NCI-H1436 (cell line): ENCODE results near the gene ERO1B.

Experiments
- DNase-seq: peaks from one replicate; lab custom pipeline; 2025; lab: John Stamatoyannopoulos, UW

The ERO1B gene

DNA sequence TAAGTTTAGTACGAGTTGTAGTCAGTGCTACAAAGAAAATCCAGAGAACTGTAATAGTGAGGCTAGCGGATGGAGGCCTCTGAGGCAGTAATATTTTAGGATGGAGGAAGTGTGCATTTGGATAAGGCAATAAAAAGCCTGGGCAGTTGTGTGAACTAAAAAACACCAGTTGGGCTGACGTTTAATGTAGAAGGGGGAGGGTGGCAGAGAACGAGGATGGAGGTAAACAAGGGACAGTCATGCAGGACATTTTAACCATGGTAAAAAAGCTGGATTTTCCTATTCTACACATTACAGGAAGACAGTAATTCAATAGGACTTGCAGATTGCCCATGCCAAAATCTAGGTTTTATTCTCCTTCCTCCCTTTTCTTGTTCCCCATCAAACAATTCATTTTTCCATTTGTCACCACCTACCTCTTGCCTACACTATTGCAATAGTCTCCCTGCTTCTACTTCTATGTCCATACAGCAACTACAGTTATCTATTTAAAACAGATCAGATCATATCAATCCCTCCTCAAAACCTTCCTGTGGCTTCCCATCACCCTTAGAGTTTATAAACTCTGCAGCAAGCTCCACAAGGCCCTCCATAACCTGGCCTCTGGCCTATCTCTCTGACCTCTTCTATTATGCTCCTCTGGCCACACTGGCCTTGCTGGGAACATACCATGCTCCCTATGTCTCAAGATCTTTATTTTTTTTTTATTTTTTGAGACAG lies 27.7 kb downstream of the ERO1B start:
- no peak for DNase-seq

- DNase-seq, result no peak
Measured at GRCh38 chr1:236253119-236253518, 28.6 kb downstream of the ERO1B start.

DNA sequence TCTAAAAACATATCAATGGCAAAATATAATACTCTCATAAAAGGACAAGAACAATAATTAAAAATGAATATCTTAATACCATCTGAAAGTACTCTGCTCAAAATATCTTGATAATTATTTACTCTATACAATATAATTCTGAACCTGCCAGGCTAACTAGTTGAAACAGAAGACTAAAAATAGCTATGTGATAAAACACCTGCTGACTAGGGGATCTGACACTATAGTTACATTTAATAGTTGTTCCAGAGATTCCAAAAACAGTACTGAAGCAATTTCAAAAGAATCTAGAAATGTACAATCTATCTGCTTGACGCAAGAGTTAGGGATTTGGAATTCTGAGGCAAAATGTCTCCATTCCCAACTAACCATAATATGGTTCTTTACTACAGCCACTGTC lies 30.2 kb downstream of the ERO1B start:
- DNase-seq, result no peak

DNA sequence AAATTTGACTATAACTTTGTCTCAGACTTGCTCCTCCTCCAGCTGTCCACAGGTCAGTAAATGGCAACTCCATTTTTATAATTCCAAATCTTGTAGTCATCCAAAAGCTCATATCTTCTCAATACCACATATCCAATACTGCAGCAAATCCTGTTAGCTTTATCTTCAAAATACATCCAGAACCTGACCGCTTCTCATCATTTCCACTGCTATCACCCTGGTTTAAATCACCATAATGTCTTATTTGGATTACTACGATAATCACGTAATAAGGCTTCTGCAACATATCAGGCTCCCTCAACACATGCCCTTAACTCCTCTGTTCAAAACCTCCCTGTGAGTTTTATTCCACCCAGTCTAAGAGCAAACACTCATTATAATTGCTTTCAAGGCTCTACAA lies 34.5 kb downstream of the ERO1B start:
- no peak for DNase-seq

GRCh38 chr1:236242568-236242967 lies 39.2 kb downstream of the ERO1B start:
- no peak for DNase-seq

DNA sequence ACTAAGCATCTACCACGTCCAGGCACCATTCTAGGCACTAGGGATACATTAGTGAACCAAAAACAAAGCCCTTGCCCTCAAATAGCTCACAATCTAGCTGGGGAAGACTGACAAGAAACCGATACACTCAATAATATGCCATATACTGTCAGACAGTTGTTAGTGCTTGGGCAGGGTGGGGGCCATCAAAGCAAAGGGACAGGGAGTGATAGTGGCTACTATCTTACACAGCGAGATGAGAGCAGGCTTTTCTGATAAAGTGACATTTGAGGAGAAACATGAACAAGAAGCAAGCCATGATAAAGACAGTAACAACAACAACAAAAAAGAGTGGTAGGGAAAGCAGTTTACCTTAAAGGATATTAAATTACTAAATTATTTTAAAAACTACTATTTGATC lies 41.1 kb downstream of the ERO1B start:
- DNase-seq, result no peak

GRCh38 chr1:236239092-236239585 lies 42.6 kb downstream of the ERO1B start:
- DNase-seq, result no peak

DNA sequence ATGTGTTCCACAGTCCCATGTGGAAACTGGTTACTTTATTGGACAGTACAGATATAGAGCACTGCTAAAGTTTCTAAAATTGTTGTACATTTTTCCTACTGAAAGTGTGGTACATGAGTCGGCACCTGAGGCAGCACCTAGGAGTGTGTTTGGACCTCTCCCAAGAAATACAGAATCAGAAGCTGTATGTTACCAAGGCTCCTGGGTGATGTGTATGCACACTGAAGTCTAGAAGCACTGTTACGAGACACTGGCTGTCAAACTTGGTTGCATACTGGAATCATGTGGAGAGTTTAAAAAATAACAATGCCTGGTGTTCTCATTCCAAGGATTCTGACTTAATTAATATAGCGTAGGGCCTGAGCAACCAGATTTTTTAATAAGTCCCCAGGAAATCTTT lies 46.6 kb downstream of the ERO1B start:
- no peak for DNase-seq

- DNase-seq, result no peak
Measured at GRCh38 chr1:236228411-236228810, 53.3 kb downstream of the ERO1B start.

GRCh38 chr1:236222632-236223031 lies 59.1 kb downstream of the ERO1B start:
- DNase-seq, result no peak

- DNase-seq, result no peak
Measured at GRCh38 chr1:236220473-236220872, 61.3 kb downstream of the ERO1B start.

- DNase-seq, result no peak
Measured at GRCh38 chr1:236214761-236215160, 67.0 kb downstream of the ERO1B start.

DNA sequence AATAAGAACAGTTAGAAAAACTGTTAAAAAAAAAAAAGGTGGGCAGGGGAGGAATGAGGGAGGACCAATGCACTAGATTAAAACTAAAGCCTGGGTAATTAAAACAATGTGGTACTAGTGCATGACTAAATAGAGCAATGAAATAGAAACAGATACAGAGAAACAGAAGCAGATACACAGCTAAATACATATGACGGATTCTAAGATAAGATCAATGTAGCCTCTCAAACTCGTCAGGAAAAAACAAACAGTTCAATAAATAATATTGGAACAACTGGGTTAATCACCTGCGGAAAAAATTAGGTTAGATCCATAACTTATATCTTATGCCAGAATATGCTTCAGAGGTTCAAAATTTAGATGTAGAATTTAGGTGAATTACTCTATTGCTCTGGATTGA lies 68.2 kb downstream of the ERO1B start:
- no peak for DNase-seq

DNA sequence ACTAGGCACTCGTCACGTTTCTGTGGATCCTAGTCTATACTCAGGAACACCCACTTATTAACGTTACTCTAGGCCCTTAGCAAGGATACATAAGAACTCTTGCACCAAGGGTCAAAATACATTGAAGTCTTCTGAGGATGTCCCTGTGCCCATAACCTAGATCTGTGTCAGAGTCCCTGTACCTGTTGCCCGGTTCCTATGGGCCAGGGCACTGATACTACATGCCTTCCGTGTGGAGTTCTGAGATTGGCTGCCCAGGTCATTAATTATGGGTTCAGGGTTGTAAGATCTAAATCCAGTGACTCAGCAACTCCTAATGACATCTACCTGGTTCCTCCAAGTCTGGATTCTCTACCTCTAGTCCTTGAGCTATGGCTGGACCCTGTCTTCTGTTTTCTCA lies 69.9 kb downstream of the ERO1B start:
- no peak for DNase-seq

GRCh38 chr1:236209713-236210112 lies 72.0 kb downstream of the ERO1B start:
- DNase-seq, result no peak

DNA sequence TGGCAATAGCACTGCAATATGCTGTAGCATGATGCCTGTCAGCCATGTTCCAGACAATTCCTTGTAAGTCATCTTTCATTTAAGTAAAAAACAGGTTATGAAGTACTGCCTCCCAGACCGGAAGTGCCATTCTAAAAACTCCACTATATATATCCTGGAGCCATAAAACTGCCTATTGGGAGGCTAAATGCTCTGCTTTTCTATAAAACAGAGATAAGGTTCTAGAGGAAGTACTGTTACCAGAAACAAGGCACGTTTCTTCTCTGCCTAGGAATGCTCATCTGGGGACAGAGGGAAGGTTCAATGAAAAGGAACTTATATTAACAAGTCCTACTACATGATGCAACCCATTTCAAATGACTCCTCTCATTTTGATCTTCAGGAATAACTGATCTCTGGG lies 72.6 kb downstream of the ERO1B start:
- DNase-seq, result no peak

GRCh38 chr1:236207569-236207968 lies 74.2 kb downstream of the ERO1B start:
- no peak for DNase-seq

DNA sequence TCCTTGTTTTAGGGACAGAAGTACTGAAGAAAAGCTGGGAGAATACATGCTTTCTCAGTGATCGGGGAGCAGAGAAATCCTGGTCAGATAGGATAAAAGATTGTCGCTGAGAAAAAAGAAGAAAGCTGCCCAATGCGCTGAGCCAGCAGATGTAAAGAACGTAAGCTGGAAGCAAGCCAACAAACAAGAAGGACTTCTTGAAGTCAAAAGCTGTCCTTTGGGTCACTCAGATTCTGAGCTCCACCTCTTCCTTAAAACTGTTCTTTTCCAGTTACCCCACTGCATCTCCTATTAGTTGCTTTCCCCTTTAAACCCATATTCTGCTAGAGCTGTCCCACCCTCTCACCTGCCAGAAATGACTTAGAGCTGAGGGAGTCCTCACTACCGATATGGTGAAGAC lies 74.6 kb downstream of the ERO1B start:
- DNase-seq, result no peak

- no peak for DNase-seq
Measured at GRCh38 chr1:236206548-236206947, 75.2 kb downstream of the ERO1B start.

GRCh38 chr1:236204656-236205055 lies 77.1 kb downstream of the ERO1B start:
- DNase-seq, result no peak

DNA sequence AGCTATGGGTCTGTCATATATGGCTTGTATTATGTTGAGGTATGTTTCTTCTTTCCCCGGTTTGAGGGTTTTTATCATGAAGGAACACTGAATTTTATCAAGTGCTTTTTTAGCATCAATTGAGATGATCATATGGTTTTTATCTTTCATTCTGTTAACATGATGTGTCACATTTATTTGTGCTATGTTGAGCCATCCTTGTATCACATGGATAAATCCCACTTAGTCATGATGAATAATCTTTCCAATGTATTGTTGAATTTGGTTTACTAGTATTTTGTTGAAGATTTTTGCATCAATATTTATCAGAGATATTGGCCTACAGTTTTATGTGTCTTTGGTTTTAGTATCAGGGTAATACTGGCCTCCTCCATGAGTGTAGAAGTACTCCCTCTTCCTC lies 77.7 kb downstream of the ERO1B start:
- no peak for DNase-seq

DNA sequence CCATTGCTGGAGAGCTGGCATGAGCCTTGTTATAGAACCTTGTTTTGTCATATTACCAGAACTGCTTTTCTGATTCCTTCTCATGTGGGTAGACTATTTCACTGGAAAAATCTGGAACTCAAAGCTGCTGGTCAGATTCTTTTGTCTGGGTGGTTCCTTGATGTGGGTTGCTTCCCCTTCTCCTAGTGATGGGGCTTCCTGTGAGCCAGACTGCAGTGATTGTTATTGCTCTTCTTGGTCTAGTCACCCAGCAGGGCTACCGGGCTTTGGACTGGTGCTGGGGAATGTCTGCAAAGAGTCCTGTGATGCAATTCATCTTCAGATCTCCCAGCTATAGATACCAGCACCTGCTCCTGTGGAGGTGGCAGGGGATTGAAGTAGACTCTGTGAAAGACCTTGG lies 80.0 kb downstream of the ERO1B start:
- no peak for DNase-seq

GRCh38 chr1:236200925-236201324 lies 80.8 kb downstream of the ERO1B start:
- no peak for DNase-seq

GRCh38 chr1:236193184-236193583 lies 88.6 kb downstream of the ERO1B start:
- DNase-seq, result no peak
